Activated T-cell treated with anti-CD3 and anti-CD28 coated beads for 48 hours (primary cell): Measurements from ENCODE around the gene RAB7B.
"Not testable (repeated sequence)": the region's sequence is repeated elsewhere in the genome, so short reads cannot be mapped to it uniquely, and the experiment has no call there.

Experiments used
- DNase-seq: peaks from one replicate; pipeline ENCODE4 v3.0.0-alpha.2; 2020; ENCODE audit warnings: low read depth

Gene RAB7B, protein sequence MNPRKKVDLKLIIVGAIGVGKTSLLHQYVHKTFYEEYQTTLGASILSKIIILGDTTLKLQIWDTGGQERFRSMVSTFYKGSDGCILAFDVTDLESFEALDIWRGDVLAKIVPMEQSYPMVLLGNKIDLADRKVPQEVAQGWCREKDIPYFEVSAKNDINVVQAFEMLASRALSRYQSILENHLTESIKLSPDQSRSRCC

DNA sequence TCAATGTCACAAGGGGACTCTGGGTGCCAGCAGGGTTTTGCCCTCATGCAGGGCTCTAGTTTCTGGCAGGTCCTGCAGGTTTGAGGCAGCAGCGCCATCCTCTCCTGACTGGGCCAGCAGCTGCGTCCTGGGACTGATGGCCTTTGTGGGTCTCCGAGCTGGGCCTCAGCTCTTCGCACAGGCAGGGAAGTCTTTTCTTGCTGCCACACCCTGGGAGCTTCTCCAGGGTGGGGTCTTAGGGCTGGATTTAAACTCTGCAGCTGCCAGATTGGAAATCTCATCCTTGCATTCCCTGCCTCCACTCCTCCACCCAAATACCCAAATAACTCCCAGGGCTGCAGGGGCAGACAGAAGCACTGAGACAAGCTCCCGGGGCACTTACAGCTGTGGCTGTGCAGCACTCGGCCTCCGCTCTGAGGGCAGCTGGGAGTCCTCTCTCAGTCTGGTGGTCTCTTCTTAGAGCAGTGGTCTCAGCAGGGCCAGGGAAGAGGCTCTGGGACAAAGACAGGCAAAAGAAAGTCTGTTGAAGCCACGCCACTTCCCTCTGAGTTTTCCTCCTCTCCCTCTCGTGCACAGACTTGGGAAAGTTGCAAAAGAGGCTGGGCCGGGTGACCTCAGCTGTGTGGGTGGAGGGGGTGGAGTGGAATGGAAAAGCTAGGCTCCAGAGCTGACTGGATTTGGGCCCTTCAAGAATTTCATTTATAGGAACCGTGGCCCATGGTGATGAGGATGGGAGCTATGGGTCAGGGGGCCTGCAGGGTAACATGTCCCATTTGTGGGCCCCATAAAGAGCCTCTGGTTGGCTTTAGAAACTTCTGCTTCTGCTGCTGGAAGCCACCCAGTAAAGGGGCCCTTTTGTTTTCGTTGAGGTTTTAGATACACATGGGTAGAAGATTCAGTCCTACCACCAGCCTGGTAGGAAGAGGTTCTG is at the start of gene RAB7B:
Gene RAB7B, minus strand, starts transcription at position 525 of the 931 bp plus-strand sequence. CDS start 9,260 bp downstream, outside the sequence.
- DNase-seq, result no peak

DNA sequence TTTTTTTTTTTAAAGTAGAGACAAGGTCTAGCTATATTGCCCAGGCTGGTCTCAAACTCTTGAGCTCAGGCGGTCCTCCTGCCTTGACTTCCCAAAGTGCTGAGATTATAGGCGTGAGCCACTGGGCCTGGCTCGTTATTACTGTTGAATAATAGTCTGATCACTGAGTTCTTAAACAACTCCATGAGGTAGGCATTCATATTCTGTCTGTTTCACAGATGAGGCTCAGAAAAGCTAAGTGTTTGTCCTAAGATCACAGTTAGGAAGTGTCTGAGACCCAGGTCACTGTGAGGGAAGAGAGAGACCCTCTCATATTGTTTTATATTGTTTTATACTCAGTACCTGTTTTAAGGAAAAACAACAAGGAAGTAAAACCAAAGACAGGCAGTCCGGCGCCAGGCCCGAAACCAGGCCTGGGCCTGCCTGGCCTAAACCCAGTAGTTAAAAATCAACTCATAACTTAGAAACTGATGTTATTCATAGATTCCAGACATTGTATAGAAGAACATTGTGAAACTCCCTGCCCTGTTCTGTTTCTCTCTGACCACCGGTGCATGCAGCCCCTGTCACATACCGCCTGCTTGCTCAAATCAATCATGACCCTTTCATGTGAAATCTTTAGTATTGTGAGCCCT is 49.2 kb upstream of the RAB7B start:
- DNase-seq, result not testable (repeated sequence)

DNA sequence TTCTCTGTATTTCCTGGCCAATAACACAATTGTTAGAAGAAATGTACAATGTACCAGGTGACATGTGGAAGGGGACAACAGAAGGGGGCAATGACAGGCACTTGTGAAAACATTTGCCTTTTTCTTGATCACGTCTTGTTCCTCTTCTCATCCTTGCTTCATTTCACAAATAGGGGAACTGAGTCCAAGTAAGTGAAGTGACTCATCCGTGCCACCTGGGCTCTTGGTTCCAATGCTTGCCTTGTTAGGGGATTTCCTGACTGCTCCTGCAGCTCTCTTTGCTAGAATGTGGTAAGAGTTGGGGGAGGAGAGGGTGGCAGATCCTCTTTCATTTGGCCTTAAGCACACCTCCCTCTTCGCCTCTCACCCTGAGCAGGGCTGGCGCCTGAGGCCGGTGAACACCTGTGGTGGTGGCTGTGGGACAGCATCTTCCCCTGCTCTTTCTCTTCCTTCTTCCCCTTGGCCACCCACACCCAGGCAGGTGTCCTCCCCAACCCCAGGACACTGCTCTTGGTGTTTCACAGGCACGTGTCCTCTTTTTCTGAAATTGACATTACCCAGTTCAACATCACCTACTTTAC is 47.5 kb upstream of the RAB7B start:
- DNase-seq, result peak; percentile 21

DNA sequence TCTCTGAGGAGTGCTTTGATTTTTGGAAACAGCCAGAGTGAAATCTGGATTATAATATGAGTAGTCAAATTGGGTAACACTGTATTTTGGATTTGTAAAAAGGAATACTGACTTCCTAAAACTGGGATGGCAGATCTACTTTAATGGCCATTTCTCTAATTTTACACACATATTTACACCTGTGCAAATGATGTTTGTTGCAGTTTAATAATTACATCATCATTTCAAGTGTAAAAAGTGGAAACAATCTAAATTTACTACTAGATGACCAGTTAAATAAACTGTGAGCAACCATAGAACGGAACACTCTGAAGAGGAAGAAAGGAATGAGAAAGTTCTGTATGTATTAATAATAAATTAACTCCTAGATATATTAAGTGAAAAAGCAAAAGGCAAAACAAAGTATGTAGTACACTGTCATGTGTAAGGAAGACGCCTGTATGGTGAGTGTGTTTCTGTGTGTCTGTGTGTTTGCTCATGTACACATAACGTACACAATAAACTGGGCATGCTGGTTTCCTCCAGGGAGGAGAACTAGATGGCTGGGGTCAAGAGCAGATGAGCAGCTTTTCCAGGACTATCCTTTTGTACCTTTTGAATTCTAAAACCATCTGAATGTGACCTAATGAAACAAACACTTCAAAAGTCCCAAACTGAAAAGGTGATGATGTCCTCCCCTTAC is 46.9 kb upstream of the RAB7B start:
- no peak for DNase-seq

DNA sequence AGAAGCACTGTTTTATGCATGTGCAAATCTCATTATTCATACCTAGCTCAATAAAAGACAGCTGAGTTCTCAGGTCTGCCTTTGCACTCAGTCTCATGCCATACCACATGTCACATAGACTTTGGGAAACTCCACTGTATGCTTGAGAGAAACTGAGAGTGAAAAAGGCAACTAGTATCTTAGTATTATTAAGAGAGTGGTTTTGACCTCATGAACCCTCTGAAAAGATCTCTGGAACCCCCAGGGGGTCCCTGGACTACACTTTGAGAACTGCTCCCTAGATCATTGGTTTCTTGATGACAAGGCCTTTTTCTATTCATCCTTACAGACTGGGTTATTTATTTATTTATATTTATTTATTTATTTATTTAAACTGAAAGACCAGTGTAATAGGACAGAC is 46.1 kb upstream of the RAB7B start:
- no peak for DNase-seq

DNA sequence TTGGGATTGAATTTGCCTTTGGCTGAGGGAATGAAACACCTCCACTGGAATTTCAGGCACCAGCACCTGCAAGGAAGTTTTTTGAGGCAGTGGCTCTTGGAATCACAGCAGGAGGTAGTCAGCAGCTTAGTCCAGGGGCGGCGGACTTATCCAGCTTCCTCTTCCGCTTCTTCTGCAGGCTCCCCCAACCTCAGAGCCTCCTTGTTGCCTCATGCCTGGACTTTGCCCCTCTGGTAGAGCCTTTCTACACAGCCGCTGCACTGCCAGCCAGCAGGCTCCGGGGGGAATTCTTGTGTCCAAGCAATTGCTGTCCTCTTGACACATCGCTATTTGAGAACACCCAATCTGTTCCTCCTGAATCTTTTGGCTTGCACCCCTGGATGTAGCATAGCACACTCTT is 45.4 kb upstream of the RAB7B start:
- no peak for DNase-seq

DNA sequence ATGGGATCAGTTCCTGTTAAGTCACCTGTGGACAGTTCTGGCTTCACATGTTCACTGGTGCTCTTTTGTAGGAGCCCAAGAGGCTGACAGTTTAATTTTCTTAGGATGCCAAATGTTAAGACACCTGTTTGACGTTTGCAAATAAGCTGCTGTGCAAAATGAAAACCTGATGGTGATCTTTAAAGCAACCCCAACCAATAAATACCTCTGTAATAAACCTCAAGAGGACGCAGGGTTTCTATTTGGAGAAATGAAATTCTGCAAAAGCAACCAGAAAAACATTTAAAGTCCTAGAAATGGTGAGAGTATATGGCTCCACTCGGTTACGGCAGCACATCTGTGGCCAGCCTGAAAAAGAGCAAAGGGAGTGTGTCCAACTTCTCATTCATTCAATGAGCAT is 44.1 kb upstream of the RAB7B start:
- no peak for DNase-seq

DNA sequence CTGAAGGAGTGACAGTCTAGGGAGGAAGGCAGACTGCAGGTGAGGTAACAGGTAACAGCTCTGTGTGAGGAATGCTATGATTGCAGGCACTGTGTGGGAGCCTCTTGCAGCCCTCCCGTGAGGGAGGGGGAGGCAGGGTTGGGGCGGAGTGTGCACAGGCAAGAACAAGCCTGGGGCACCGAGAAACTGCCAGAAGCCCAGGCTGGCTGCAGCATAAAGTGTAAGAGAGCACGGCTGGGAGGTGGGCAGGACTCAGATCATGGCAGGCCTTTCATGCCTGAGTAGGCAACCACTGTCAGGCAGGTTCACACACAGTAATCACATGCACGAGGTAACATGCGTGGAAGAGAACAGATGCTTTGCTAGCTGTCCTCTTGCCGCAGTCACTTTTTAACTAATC is 38.4 kb upstream of the RAB7B start:
- DNase-seq, result no peak

DNA sequence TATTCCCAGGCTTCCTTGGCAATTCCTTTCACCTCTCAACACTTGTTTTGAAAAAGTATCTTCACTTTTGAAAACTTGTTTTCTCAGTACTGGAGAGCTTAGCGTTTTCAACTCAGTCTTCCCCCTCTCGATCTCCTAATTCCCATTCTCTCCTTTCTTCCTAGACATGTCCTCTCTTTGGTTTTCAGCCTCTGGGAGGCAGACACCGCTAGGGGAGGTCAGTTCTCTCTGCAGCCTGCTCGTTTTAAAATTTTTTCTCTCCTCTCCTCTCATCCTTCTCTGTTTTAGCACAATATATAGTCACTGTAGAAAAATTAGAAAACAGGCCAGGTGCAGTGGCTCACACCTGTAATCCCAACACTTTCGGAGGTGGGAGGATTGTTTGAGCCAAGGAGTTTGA is 37.1 kb upstream of the RAB7B start:
- DNase-seq, result no peak

DNA sequence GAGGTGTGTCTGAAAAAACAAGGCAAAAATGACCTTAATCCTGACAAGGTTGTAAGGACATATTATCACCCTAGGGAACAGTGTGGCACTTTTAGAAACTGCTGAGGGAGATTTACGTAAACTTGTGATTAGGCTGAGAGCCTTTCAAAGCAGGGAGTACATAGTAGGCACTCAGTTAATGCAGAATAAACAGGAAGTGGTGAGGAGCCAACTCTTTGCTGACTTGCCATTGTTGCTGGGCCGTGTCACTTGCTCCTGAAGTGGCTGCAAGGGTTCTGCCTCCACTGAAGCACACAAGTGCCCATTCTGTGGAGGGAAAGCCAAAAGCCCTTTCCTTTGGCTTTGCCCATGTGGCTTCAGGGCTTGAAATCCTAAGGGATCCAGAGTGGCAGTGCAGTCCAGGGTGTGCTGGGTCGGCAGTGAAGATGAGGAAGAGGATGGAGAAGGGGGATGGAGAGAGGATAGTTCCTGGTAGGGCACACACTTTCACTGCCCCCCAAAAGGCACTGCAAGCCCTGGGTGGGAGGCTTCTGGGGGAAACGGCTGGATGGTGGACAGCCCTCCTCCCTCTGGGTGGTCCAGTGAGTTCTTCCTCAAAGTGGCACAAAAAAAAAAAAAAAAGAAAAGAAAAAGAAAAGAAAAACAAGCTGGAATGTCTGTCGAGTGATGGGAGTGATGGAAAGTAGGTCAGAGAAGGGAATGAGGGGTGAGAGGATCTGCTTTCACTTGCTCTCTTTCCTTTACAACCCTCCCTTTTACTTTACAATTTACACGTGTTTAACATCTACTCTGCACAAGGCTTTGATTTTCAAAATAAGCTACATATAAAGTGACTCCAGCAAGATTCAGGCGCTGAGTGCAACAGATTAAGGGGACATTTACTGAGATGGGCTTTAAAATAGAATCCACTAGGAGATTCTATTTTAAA is 36.1 kb upstream of the RAB7B start:
- no peak for DNase-seq

DNA sequence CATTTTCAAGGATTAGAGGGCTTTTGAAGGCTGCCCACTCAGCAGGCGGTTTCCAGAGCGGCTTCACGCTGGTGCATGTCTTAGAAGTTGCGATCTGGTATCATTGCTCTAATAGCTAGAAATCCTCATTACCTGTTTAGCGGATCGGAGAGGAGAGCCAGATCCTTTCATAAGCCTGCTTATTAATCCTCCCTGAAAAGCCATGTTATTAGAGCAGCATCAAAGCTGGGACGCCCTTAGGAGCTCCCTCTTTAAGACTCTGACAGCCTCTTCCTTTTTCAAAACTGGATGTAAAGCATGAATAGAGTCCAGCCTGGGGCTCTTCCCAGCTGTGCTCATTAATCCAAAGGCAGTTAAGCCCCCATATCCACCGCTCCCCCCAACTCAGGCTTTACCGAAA is 34.4 kb upstream of the RAB7B start:
- no peak for DNase-seq

DNA sequence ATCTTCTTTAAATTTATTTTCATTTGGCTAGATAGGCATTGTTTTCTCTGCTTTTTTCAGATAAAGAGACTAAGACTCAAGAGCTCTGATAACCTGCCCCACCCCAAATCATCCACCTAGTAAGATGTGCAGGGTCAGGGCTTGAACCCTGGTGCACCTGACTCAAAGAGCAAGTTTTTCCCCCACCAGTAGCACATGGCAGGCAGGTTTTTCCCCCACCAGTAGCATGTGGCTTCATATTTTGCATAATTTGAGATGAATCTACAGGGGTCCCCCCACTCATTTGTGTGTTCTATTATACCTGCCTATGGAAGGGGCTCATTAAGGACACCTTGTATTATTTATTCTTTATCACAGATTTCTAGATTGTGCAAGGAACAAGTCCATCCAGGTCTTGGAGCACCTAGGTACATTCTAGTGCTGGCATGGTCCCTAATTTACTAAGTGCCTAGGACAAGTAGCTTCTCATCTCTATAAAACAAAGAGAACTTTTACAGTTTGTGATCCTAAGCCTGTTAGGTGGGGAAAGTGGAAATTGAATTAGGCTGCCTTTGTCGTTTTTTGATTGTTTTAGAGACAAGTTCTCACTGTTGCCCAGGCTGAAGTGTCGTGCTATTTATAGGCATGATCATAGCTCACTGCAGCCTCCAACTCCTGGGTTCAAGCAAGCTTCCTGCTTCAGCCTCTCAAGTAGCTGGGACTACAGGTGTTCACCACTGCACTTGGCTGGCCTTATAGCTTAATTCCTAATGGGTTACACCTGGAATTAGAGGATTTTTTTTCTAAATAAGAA is 33.7 kb upstream of the RAB7B start:
- no peak for DNase-seq

DNA sequence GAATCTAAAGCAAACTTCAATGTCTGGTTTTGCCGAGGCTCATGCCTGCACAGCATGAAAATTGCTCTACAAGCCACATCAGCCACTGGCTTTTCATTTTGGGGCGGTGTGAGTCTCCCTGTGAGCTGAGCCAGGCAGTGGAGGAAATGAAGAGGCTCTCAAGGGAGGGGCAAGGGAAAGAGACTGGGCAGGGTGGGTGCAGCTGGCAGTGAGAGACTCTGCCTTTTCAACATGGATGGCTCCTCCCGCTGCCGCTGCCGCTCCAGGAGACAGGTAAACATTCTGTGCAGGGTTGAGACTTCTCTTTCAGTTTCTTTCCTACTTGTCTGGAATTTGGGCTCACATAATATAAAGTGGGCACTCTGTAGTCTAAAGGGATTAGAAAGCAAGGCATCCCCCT is 31.8 kb upstream of the RAB7B start:
- no peak for DNase-seq

DNA sequence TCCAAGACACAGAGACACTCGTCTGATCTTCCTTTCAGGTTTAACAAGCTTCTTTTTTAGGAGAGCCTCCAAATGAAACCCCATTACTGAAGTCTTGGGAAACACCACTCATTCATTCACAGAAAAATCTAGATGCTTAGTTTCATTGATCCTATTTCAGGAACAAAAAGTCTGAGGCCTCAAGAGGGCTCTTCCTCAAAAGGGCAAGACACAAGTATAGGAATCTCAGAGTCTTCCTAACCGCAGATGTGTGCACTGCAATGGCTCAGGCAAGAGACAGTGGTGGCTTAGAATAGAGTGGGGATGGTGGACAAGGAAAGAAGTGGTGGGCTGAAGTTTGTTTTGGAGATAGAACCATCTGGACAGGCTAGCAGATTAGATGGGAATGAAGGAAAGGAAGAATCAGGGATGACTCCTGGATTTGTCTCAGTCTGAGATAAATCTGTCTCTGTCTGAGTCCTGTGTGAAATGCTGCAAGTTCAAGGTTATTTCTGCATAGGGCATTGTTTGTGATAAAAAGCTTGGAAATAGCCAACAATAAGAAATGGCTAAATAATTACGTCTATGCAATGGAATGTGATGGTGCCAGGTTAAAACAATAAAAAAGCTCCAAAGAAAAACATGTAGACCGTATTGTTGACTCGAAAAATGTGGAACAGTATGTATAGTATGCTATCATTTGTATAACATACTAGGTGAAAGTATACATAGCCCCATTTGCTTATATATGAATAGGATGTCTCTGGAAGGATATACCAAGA is 29.4 kb upstream of the RAB7B start:
- no peak for DNase-seq

DNA sequence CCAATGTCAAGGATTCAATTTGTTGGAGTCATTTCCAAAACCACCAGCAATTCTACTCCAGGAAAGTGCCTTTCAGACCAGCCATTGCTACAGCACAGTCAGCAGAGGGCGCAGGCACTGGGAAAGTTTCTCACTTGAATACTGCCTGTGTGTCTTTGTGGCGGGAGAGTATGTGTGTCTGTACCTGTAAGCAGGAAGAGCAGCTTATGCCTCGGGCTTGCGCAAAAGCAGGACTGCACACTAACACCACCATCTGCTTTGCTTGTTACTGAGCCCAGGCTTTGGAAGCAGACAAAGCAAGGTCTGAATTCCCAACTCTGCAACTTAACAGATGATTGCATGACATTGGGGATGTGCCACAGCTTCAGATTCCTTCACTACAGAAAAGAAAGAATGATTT is 27.5 kb upstream of the RAB7B start:
- peak; percentile 52 for DNase-seq

DNA sequence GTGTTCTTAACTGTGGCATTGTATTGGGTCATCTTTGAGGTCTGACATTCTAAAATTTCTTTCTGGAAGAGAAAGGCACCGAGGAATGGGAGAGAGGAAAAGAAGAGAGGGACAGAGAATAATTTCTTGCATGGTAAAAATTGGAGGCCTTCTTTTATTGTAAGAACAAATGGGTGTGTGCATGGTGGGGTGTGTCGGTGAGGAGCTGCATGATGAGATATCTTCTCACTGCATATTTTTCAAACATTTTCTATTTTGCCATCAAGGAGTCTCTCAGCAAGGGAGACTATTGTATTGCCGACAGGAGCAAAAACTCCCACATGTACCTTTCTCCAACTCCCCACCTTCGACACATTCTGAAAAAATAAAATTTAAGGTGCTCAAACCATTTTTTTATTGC is 27.0 kb upstream of the RAB7B start:
- no peak for DNase-seq

DNA sequence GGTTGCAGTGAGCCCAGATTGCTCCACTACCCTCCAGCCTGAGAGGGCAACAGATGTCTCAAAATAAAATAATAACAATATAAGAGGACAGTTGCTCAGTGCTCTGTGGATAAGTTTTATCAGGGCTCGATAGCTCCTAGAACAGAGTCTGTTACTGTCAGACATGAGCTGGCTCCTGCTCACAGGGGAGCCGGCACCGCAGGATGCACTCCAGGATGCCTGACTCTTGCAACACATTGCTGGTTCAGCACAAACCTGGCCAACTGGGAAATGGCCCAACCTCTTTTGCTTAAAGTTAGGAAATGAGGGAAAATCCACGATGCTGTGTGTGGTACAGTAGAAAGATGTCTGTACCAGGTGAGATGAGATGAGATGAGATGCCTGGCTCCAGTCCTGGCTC is 26.3 kb upstream of the RAB7B start:
- no peak for DNase-seq

DNA sequence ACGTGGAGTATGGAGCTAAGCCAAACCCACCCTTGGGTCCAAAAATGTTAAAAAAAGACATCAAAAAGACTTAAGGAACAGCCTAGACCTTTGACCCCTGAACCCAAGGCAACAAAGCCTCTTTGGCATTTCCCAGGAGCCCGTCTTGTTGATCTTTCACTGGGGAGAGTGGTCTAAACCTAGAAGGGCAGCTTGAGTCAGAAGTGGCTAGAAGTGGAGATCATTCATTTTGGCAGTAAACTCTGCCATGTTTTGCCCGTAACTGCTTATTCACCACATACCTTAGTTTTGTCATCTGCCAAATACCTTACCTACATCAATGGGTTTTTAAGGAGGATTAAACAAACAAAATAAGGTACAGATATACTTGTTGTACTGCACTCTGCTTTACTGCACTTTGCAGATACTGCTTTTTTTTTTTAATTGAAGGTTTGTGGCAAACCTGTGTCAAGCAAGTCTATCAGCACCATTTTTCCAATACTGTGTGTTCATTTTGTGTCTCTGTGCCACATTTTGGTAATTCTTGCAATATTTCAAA is 22.2 kb upstream of the RAB7B start:
- no peak for DNase-seq

DNA sequence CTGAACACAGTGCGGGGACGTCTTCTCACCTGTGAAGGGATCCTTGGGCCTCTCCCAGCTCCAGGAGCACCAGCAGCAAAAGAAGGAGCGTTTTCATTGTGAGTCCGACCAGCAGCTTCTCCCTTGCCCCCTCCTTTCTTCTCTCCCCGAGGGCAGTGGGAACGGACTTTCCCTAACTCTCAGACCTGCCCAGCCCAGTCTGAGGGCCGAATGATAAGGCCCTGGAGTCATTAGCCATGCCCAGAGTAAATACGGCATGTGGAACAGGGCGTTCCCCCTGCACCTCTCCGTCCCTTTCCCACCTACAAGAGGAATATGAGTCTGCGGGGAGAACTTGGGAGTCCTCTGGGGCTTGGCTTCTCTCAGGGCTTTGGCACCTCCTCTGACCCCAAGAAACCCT is 20.5 kb upstream of the RAB7B start, which contains the start of gene CTSE:
Gene CTSE, minus strand, starts transcription at position 201 of the 400 bp plus-strand sequence. Its CDS starts 104 bp downstream, at position 97.
- DNase-seq, result no peak
